Activated CD4-positive, alpha-beta T cell treated with anti-CD3 and anti-CD28 coated beads, Interleukin-2, amount 10 ng/mL, durations not matched to agents 7 days and 5 days (primary cell): ENCODE data around the gene CARD14. TPM values are rescaled to one million over a fixed set of nuclear protein-coding genes. Genes with fewer than 3 reads are reported as not detected.

ENCODE experiments used
- CTCF ChIA-PET: fragments of 350-600 bp; sonication (Branson Sonifier 250); formaldehyde crosslinking; loops from one replicate; lab custom pipeline; 2021; ENCODE audit warnings: antibody characterized with exemption; lab: Charles Lee
- POLR2A ChIA-PET: fragments of 350-600 bp; sonication (Branson Sonifier 250); formaldehyde crosslinking; loops from one replicate; lab custom pipeline; 2021; ENCODE audit warnings: antibody characterized with exemption; lab: Charles Lee
- DNase-seq: peaks from one replicate; pipeline ENCODE4 v3.0.0-alpha.2; 2020
- H3K27ac Mint-ChIP-seq: one replicate; pipeline ENCODE4 v1.8.0; 2021; ENCODE audit warnings: mild to moderate bottlenecking, moderate library complexity, mixed read lengths
- H3K27me3 Mint-ChIP-seq: one replicate; pipeline ENCODE4 v1.8.0; 2021; ENCODE audit warnings: mixed read lengths
- H3K36me3 Mint-ChIP-seq: one replicate; pipeline ENCODE4 v1.8.0; 2021; ENCODE audit warnings: low read depth, mixed read lengths
- H3K4me1 Mint-ChIP-seq: one replicate; pipeline ENCODE4 v1.8.0; 2021; ENCODE audit warnings: mixed read lengths
- H3K4me3 Mint-ChIP-seq: one replicate; pipeline ENCODE4 v1.8.0; 2021; ENCODE audit warnings: mild to moderate bottlenecking, moderate library complexity, mixed read lengths
- H3K9me3 Mint-ChIP-seq: one replicate; pipeline ENCODE4 v1.8.0; 2021; ENCODE audit warnings: mixed read lengths
- total RNA-seq, 2 experiments: library from RNA; stranded (reverse); gene quantifications; one replicate each; pipeline ENCODE4 v1.2.3, GENCODE V29; 2021

Gene CARD14
- total RNA-seq, 2 experiments from 2014 or later, result not detected

DNA sequence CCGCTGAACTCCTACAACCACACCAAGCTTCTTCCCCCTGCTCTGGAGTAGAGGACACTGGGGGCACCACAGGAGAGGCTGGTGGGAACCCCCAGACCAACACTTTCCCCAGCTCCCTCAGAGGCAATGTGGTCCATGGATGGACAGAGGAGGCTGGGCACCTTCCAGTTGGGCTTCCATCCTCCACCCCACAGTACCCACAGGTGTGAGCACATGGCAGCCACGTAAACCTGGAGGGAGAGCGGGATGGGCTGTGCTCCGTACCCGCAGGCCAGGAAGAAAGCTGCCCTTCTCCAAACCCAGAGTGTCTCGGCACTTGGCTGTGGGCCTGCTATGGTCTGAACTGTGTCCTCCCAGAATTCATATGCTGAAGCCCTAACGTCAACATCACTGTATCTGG, 48.6 kb downstream of the CARD14 start:
- DNase-seq, result no peak
- no peaks in the 10 kb centered on the region for H3K27me3 Mint-ChIP-seq
- ChIA-PET POLR2A (no interaction called here), CTCF (interaction anchor here (0.5 to 1.8 kb wide), 7 partner anchors 8 to 117 kb away, joined by 3 to 7 read pairs (median 3); partner anchors contain the start of gene GAA)
- peak overlapping the region; percentile 84 for H3K4me3 Mint-ChIP-seq
- peak overlapping the region; percentile 42 for H3K27ac Mint-ChIP-seq
- H3K4me1 Mint-ChIP-seq, result peaks cover 22% of the 10 kb centered on the region
- H3K36me3 Mint-ChIP-seq, result peaks cover 8% of the 10 kb centered on the region
- no peaks in the 10 kb centered on the region for H3K9me3 Mint-ChIP-seq

DNA sequence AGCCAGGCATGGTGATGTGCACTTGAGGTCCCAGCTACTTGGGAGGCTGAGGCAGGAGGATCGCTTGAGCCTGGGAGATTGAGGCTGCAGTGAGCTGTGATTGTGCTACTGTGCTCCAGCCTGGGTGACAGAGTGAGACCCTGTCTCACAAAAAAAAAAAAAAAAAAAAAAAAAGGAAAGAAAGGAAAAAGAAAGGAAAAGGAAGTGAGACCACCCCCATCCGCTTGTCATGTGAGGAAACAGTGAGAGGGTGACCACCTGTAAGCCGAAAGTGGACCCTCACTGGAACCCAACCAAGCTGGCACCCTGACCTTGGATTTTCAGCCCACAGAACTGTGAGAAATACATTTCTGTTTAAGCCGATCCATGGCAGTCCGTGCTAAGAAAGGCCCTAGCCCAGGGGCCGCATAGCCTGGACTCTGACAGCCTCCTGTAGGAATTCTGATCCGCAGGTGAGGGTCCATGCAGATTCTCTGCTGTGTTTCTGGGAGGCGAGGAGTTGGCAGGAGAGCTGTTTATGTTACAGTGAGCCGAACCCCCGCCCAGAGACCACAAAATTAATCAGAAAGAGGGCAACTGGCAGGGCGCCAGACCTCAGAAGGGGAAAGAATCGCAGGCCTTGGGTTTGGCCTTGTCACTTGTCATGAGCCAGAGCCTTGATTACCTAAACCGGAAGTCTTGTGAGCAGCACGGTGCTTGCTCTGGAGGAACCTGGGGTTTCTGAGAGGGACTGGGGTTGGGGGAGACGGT, 49.4 kb downstream of the CARD14 start:
- DNase-seq, result peak; percentile 88
- POLR2A ChIA-PET, result no interaction called here
- Mint-ChIP-seq H3K9me3 (no peaks in the 10 kb centered on the region), H3K27me3 (no peaks in the 10 kb centered on the region), H3K4me1 (peaks cover 23% of the 10 kb centered on the region), H3K4me3 (peak overlapping the region; percentile 84), H3K27ac (peak overlapping the region; percentile 83), H3K36me3 (peaks cover 8% of the 10 kb centered on the region)
- CTCF ChIA-PET, result interaction anchor here (1.0 to 1.8 kb wide), 5 partner anchors 9 to 71 kb away, joined by 3 to 4 read pairs (median 3); no protein-coding TSS in a partner anchor

DNA sequence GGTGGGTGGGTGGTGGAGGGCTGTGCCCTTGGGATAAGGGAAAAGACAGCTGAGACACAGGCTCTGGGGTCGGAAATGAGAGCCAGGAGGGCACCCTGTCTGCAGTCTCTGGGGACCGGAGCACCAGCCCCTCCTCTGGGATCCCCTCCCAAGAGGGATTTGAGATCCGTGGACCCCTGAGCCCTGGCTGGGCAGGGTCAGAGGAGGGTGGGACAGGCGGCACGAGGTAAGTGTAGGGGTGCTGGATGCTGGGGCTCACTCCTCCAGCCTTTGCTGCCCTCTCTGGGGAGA, 49.9 kb downstream of the CARD14 start:
- peak overlapping the region; percentile 83 for H3K27ac Mint-ChIP-seq
- DNase-seq, result no peak
- H3K27me3 Mint-ChIP-seq, result no peaks in the 10 kb centered on the region
- H3K4me1 Mint-ChIP-seq, result peaks cover 23% of the 10 kb centered on the region
- peaks cover 8% of the 10 kb centered on the region for H3K36me3 Mint-ChIP-seq
- H3K4me3 Mint-ChIP-seq, result peak overlapping the region; percentile 84
- no peaks in the 10 kb centered on the region for H3K9me3 Mint-ChIP-seq
- CTCF ChIA-PET, result interaction anchor here (1.0 to 1.4 kb wide), 2 partner anchors 24 to 72 kb away, joined by 3 read pairs; no protein-coding TSS in a partner anchor
- POLR2A ChIA-PET, result no interaction called here

DNA sequence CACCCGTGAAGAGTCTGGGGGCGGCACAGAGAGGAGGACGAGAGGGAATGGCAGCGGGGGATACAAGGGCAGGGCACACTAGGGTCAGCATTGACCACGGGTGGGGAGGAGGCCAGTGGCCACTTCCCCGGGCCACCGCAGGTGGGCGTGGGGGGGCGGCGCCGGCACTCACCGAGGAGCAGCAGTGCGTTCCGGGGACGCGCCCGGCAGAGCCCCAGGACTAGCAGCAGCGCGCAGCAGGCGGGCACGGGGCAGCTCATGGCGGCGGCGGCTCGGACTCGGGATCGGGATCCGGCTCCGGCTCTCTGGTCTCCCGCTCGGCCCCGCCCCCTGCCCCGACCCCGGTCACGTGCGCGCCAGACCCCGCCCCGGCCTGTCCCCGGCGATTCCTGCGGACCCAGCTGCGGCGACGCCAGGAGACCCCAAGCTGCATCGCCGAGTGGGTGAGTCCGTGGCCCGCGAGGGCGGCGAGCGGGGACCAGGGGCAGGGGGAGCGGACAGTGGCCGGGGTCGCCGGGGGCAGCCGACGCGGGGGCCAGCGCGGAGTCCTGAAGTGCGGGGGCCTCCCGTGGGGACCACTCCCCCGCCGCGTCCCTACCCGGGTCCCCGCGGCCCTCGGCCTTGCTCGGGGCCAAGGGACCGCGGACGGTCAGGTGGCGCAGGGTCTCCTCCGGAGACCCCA, 50.4 kb downstream of the CARD14 start, which contains the start of the genes SGSH and SLC26A11:
Gene SGSH (minus strand): TSS at position 280 of the 682 bp plus-strand sequence. CDS start 20 bp downstream, at position 260.
Gene SLC26A11 (plus strand): TSS at position 374 of the 682 bp plus-strand sequence. CDS start 1,134 bp downstream, outside the sequence.
- POLR2A ChIA-PET, result interaction anchor here (0.5 kb wide), 1 partner anchor 1835 kb away, joined by 3 read pairs; no protein-coding TSS in a partner anchor
- Mint-ChIP-seq H3K4me3 (peak within 1 kb of the TSS; percentile 84), H3K36me3 (peaks cover 8% of the 10 kb centered on the region), H3K27me3 (no peaks in the 10 kb centered on the region), H3K27ac (peak within 1 kb of the TSS; percentile 83), H3K9me3 (no peaks in the 10 kb centered on the region), H3K4me1 (peaks cover 23% of the 10 kb centered on the region)
- CTCF ChIA-PET, result interaction anchor here (0.5 to 1.4 kb wide), 2 partner anchors 72 to 712 kb away, joined by 3 to 5 read pairs; no protein-coding TSS in a partner anchor
- DNase-seq, result peak; percentile 62

DNA sequence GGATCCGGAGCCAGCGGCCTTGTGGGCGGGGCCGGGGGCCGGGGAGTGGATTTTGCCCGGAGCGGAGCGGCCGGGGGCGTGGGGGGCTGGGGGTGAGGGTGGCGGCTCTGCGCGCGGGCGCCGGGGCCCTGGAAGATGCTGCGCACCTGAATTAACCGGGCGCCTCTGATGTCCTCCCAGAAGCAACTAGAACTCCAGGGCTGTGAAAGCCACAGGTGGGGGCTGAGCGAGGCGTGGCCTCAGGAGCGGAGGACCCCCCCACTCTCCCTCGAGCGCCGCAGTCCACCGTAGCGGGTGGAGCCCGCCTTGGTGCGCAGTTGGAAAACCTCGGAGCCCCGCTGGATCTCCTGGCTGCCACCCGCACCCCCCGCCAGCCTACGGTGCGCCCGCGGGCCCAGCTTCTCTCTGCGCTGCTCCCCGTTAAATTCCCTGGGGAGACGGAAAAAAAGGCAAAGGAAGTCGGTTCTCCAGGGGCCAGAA, 50.9 kb downstream of the CARD14 start:
- Mint-ChIP-seq H3K36me3 (peaks cover 8% of the 10 kb centered on the region), H3K9me3 (no peaks in the 10 kb centered on the region), H3K27me3 (no peaks in the 10 kb centered on the region), H3K4me1 (peaks cover 23% of the 10 kb centered on the region), H3K4me3 (peak overlapping the region; percentile 70), H3K27ac (peak overlapping the region; percentile 71)
- ChIA-PET CTCF (interaction anchor here (0.5 kb wide), 1 partner anchor 711 kb away, joined by 5 read pairs; no protein-coding TSS in a partner anchor), POLR2A (interaction anchor here (0.5 kb wide), 1 partner anchor 1836 kb away, joined by 3 read pairs; no protein-coding TSS in a partner anchor)
- DNase-seq, result no peak

DNA sequence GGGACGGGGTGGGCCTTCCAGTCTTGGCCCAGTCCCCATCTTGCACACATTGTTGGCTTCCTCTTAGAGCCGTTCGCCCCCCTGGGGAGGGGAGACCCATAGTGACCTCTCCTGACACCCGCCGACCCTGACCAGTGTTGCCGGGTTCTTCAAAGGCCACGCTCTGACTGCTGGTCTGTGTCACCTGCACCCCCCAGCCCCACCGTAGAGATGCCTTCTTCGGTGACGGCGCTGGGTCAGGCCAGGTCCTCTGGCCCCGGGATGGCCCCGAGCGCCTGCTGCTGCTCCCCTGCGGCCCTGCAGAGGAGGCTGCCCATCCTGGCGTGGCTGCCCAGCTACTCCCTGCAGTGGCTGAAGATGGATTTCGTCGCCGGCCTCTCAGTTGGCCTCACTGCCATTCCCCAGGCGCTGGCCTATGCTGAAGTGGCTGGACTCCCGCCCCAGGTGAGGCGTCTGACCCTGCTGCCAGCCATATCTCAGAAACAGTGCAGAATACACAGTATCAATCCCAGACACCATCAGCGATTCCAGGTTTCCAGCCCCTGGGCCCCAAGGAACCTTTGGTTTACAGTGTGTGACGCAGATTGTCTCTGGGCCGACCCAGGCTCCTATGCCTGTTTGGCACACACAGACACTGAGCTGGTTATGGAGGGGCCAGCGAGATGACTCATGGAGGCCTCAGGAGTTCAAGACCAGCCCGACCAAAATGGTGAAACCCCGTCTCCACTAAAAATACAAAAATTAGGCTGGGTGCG, 51.7 kb downstream of the CARD14 start:
- ChIA-PET CTCF (no interaction called here), POLR2A (no interaction called here)
- peaks cover 23% of the 10 kb centered on the region for H3K4me1 Mint-ChIP-seq
- DNase-seq, result no peak
- H3K27ac Mint-ChIP-seq, result peak overlapping the region; percentile 46
- H3K36me3 Mint-ChIP-seq, result peaks cover 4% of the 10 kb centered on the region
- peak overlapping the region; percentile 70 for H3K4me3 Mint-ChIP-seq
- H3K9me3 Mint-ChIP-seq, result no peaks in the 10 kb centered on the region
- no peaks in the 10 kb centered on the region for H3K27me3 Mint-ChIP-seq

DNA sequence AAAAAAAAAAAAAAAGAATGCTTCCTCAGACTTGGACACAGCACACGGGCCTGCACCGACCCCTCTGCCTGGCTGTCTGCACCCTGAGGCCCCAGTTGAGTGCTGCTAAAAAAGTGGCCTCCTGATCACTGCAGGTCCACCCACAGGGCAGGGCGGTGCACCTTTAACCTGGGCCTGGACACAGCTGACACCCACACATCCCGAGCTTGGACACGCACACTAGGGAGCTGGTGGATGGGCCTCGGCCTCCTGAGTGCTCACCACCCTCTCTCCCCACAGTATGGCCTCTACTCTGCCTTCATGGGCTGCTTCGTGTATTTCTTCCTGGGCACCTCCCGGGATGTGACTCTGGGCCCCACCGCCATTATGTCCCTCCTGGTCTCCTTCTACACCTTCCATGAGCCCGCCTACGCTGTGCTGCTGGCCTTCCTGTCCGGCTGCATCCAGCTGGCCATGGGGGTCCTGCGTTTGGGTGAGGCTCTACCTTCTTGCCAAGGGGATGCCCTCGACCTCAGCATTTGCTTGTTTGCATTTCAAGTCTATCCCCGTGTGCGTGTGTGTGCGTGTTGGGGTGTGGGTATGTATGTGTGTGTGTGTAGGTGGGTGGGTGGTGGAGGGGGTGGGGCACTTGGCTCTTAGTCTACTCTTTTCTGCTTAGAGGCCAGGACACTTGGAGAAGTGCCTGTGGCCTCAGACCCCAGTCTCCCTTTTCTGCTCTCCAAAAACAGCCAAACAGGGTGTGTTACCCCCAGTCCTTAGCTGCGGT, 52.7 kb downstream of the CARD14 start:
- no peak overlapping the region for H3K4me3 Mint-ChIP-seq
- POLR2A ChIA-PET, result no interaction called here
- CTCF ChIA-PET, result no interaction called here
- no peak for DNase-seq
- H3K9me3 Mint-ChIP-seq, result no peaks in the 10 kb centered on the region
- H3K36me3 Mint-ChIP-seq, result peaks cover 1% of the 10 kb centered on the region
- H3K27me3 Mint-ChIP-seq, result no peaks in the 10 kb centered on the region
- peaks cover 21% of the 10 kb centered on the region for H3K4me1 Mint-ChIP-seq
- no peak overlapping the region for H3K27ac Mint-ChIP-seq

DNA sequence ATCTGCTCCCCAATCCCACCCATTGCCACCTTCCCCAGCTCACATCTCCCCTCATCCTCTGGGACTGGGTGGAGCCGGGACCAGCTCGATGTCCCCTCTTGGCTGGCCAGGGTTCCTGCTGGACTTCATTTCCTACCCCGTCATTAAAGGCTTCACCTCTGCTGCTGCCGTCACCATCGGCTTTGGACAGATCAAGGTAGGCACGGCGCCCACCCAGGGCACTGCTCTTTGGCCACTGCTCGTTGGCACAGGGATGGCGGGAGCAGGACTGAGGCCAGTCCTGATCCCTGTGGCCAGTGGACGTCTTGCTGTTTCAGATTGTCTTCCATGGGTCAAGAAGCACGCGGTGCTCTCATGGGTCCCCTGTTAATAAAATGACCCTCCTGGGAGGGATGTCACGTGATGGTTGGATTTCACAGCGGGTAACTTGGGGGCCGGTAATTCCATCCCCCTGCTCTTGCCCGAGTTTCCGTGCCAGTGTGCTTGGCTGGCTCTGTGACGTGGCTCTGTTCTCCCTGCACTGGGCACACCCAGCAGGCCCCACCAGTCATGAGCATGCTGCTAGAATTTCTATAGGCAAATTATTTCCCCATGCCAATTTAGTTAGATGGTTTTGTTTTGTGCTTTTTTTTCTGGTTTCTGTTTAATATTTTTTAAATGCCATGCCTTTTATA, 53.4 kb downstream of the CARD14 start:
- Mint-ChIP-seq H3K27ac (no peak overlapping the region), H3K4me3 (no peak overlapping the region), H3K27me3 (no peaks in the 10 kb centered on the region), H3K4me1 (peaks cover 19% of the 10 kb centered on the region), H3K9me3 (no peaks in the 10 kb centered on the region), H3K36me3 (no peaks in the 10 kb centered on the region)
- ChIA-PET POLR2A (interaction anchor here (0.7 kb wide), 1 partner anchor 95 kb away, joined by 3 read pairs; no protein-coding TSS in a partner anchor), CTCF (no interaction called here)
- no peak for DNase-seq

DNA sequence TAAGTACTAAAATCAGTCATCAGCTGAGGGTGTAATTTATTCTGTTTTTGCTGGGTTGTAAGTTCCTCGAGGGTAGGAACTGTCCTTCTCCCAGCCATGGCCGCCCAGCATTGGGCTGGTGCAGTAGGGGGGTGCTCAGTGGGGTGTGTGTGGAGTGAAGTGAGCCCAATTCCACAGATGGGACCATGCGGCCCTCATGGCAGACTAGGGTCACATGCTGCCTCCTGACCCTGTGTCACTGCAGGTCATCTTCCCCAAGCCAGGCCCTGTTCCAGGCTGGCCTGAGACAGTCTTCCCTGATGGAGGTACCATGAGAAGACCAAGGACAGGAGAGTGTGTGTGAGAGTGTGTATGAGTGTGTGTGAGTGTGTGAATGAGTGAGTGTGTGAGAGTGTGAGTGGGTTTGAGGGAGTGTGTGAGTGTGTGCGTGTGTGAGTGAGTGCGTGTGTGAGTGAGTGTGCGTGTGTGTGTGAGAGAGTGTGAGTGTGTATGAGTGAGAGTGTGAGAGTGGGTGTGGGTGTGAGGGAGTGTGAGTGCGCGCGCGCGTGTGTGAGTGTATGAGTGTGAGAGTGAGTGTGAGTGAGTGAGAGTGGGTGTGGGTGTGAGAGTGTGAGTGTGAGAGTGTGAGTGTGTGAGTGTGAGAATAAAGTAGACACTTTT, 54.1 kb downstream of the CARD14 start:
- no peaks in the 10 kb centered on the region for H3K36me3 Mint-ChIP-seq
- ChIA-PET CTCF (no interaction called here), POLR2A (interaction anchor here (0.7 kb wide), 1 partner anchor 95 kb away, joined by 3 read pairs; no protein-coding TSS in a partner anchor)
- no peak overlapping the region for H3K4me3 Mint-ChIP-seq
- no peak overlapping the region for H3K27ac Mint-ChIP-seq
- no peak for DNase-seq
- H3K4me1 Mint-ChIP-seq, result peaks cover 13% of the 10 kb centered on the region
- no peaks in the 10 kb centered on the region for H3K27me3 Mint-ChIP-seq
- H3K9me3 Mint-ChIP-seq, result no peaks in the 10 kb centered on the region

DNA sequence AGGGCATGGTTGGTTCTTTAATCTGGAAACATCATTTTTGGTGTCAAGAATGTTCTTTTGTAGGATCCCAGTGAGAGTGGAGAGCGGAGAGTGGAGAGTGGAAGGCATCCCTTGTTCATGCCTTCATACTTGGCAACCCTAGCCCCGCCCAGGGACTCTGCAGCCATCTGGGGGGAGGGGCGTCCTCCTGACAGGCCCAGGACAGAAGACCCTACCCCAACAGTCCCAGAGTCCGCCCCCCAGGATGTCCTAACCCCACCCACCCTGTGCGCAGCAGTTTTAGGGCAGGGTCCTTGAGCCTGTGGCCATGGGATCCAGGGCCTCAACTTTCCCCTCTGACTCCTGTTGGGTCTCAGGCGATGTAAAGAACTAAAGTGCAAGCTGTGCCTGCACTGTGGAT, 54.9 kb downstream of the CARD14 start:
- Mint-ChIP-seq H3K27ac (no peak overlapping the region), H3K36me3 (no peaks in the 10 kb centered on the region), H3K4me1 (peaks cover 5% of the 10 kb centered on the region), H3K4me3 (no peak overlapping the region), H3K9me3 (no peaks in the 10 kb centered on the region), H3K27me3 (no peaks in the 10 kb centered on the region)
- ChIA-PET POLR2A (no interaction called here), CTCF (interaction anchor here (1.6 kb wide), 1 partner anchor 11 kb away, joined by 3 read pairs; no protein-coding TSS in a partner anchor)
- DNase-seq, result no peak

DNA sequence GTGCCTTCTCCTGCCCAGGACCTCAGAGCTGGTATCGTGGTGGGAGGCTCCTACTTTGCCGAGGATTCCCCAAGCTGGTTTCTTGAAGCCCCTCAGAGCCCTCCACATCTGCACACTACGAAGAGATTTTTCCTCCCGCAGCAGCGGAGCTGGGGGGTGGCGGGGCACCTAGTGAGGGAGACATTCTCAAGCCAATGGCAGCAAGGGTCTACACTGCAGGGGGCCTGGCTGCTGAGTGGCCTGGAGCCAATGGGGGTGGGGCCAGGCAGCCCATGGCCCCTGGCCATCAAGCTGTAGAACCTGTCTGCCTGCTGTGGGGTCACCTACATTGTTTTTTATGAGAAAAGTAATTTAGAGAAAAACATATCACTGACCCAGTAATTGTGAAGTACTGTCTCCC, 55.4 kb downstream of the CARD14 start:
- Mint-ChIP-seq H3K27ac (no peak overlapping the region), H3K4me1 (peaks cover 3% of the 10 kb centered on the region), H3K4me3 (no peak overlapping the region), H3K36me3 (no peaks in the 10 kb centered on the region), H3K9me3 (no peaks in the 10 kb centered on the region), H3K27me3 (no peaks in the 10 kb centered on the region)
- ChIA-PET CTCF (interaction anchor here (0.6 to 2.2 kb wide), 4 partner anchors 10 to 124 kb away, joined by 3 to 9 read pairs (median 3); partner anchors contain the start of gene GAA), POLR2A (no interaction called here)
- DNase-seq, result no peak
